ENCODE measurements around the gene DPY19L3.

DPY19L3 gene

DNA sequence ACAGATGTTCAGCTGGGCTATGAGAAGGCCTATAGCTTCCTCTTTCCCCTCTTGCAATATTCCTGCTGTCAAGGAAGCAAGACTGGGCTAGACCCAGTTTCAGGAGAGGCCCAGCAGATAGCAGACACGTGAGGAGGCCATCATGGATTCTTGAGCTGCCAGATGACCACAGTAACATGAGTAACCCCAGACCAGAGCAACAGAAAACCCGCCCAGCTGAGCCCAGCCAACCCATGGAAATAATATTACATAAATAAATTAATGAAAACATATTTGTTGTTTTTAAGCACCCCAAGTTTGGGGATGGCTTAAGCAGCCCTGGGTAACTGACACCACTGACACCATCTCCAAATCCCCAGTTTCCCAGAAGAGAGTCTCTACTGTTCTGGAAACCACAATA lies 125.2 kb downstream of the DPY19L3 start:
- no peak for DNase-seq

DNA sequence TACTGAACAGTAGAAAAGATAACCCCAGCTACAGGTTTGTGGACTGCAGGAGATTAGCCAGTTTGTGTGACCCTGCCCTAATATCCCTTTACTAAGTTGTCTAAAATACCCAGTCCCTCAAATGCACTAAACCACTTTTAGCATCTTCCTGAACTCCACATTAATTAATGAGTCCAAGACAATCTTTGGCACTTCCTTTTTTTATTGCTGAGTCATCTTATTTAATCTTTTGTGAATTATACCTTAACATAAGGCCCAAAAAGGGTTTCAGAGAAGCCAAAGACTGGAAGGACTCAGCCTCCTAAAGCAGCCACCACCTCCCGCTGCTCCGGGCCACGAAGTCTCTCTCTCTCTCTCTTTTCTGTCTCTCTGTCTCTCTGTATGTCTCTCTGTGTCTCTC lies 126.7 kb downstream of the DPY19L3 start:
- DNase-seq: no peak
